Activated CD8-positive, alpha-beta memory T cell treated with anti-CD3 and anti-CD28 coated beads, Interleukin-2, amount 10 ng/mL, durations not matched to agents 7 days and 5 days (primary cell): ENCODE data around the gene AGAP1. TPM values are rescaled to one million over a fixed set of nuclear protein-coding genes. Genes with fewer than 3 reads are reported as not detected.

Experiments used
- ATAC-seq: fragments of 150-1000 bp; cut with Tn5 transposase; one replicate; pipeline ENCODE4 v1.10.0; 2021; ENCODE audit warnings: moderate library complexity
- CTCF ChIA-PET: fragments of 350-600 bp; sonication (Branson Sonifier 250); formaldehyde crosslinking; loops from one replicate; lab custom pipeline; 2021; ENCODE audit warnings: antibody characterized with exemption; lab: Charles Lee
- DNase-seq: peaks from one replicate; pipeline ENCODE4 v3.0.0-alpha.2; 2020
- H3K27ac Mint-ChIP-seq: one replicate; pipeline ENCODE4 v1.8.0; 2021; ENCODE audit warnings: mild to moderate bottlenecking, mixed read lengths
- H3K27me3 Mint-ChIP-seq: one replicate; pipeline ENCODE4 v1.8.0; 2021; ENCODE audit warnings: mixed read lengths
- H3K36me3 Mint-ChIP-seq: one replicate; pipeline ENCODE4 v1.8.0; 2021; ENCODE audit warnings: mild to moderate bottlenecking, mixed read lengths
- H3K4me1 Mint-ChIP-seq: one replicate; pipeline ENCODE4 v1.8.0; 2021; ENCODE audit warnings: mixed read lengths
- H3K4me3 Mint-ChIP-seq: one replicate; pipeline ENCODE4 v1.8.0; 2021; ENCODE audit warnings: mild to moderate bottlenecking, moderate library complexity, mixed read lengths
- H3K9me3 Mint-ChIP-seq: one replicate; pipeline ENCODE4 v1.8.0; 2022; ENCODE audit warnings: low read depth, mixed read lengths
- total RNA-seq, 2 experiments: library from RNA; stranded (reverse); gene quantifications; one replicate each; pipeline ENCODE4 v1.2.3, GENCODE V29; 2021

AGAP1 gene
- total RNA-seq, 2 experiments from 2014 or later: 0.75 to 1.8 TPM

GRCh38 chr2:235639885-235640284, 146.0 kb downstream of the AGAP1 start:
- H3K9me3 Mint-ChIP-seq: no peaks in the 10 kb centered on the region
- H3K4me1 Mint-ChIP-seq: no peaks in the 10 kb centered on the region
- no peak for DNase-seq
- CTCF ChIA-PET: no interaction called here
- H3K36me3 Mint-ChIP-seq: no peaks in the 10 kb centered on the region
- ATAC-seq: no peak
- no peak overlapping the region for H3K4me3 Mint-ChIP-seq
- no peak overlapping the region for H3K27ac Mint-ChIP-seq
- H3K27me3 Mint-ChIP-seq: peaks cover 15% of the 10 kb centered on the region

- Mint-ChIP-seq H3K9me3 (no peaks in the 10 kb centered on the region), H3K4me1 (no peaks in the 10 kb centered on the region), H3K4me3 (no peak overlapping the region), H3K27me3 (peaks cover 15% of the 10 kb centered on the region), H3K27ac (no peak overlapping the region), H3K36me3 (no peaks in the 10 kb centered on the region)
- DNase-seq: no peak
- CTCF ChIA-PET: no interaction called here
- ATAC-seq: no peak
Observed at GRCh38 chr2:235640377-235640776, 146.5 kb downstream of the AGAP1 start.

DNA sequence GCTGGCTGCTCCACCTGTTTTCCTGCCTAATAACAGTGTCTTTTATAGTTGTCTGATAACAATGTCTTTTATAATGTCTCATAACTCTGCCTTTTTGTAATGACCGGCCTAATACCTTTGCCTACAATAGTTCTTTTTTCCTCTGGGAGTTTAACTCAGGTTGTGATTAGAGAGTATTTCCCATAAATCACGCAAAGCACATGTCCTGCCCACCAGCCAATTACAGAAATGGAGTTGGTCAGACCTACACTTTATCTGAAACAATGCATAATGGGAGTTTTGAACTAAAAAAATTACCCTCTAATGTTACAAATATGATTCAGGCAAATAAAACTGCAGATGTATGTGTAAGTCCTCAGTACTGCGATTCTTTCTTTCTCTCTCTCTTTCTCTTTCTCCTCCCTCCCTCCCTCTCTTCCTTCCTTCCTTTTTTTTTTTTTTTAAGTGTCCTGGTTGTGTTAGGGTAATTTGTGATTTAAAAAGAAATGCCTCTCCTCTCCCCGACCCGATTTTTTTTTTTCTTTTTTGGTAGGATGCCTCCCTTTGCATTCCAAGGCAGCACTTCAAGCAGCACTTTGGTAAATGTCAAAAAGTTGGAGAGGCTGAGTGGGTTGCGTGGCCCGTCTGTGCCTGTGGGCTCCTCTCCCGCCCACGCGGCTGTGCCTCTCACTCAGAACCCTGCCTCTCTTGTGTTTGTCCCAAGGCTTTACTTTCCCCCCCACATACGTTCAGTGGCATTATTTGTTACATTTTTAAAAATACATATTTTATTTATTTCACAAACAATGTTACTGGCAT, 147.3 kb downstream of the AGAP1 start:
- no peak overlapping the region for H3K4me3 Mint-ChIP-seq
- H3K36me3 Mint-ChIP-seq: no peaks in the 10 kb centered on the region
- no peaks in the 10 kb centered on the region for H3K9me3 Mint-ChIP-seq
- DNase-seq (no peak), ATAC-seq (no peak)
- CTCF ChIA-PET: no interaction called here
- no peaks in the 10 kb centered on the region for H3K4me1 Mint-ChIP-seq
- peaks cover 15% of the 10 kb centered on the region for H3K27me3 Mint-ChIP-seq
- no peak overlapping the region for H3K27ac Mint-ChIP-seq

- DNase-seq (no peak), ATAC-seq (no peak)
- H3K4me3 Mint-ChIP-seq: no peak overlapping the region
- H3K9me3 Mint-ChIP-seq: no peaks in the 10 kb centered on the region
- H3K27ac Mint-ChIP-seq: no peak overlapping the region
- CTCF ChIA-PET: interaction anchor here (0.5 kb wide), 1 partner anchor 104 kb away, joined by 3 read pairs; no protein-coding TSS in a partner anchor
- no peaks in the 10 kb centered on the region for H3K36me3 Mint-ChIP-seq
- no peaks in the 10 kb centered on the region for H3K4me1 Mint-ChIP-seq
- peaks cover 15% of the 10 kb centered on the region for H3K27me3 Mint-ChIP-seq
Observed at GRCh38 chr2:235641956-235642355, 148.1 kb downstream of the AGAP1 start.

DNA sequence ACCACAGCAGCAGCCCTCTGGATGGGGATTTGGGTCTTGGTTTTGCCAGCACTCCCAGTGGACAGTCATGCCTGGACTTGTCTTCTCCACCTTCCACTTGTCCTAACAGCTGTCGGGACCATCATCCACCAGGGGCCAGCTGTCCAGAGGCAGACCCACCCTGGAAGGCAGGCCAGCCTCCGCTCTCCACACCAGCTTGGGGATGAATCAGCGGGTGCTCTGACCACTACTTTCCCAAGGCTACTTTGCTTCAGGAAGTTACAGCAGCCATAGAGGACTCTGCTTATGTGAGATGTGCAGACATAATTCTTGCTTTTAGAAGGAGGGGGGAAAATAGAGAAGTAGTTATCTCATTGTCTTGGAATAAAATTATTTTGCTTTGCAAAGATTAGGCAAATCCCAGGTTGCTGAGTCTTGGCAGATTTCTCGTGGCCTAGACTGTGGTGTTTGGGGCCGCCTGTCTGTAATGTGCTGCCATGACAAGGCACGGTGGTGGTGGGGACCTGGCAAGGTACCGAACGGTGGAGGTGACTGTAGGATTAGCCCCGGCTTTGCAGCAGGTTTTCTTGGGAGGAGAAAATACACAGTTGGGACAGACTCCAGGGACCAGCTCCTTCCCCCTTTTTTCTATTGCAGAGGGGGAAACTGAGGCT, 148.7 kb downstream of the AGAP1 start:
- ATAC-seq: no peak
- no peak for DNase-seq
- CTCF ChIA-PET: interaction anchor here (0.5 kb wide), 1 partner anchor 103 kb away, joined by 3 read pairs; no protein-coding TSS in a partner anchor
- no peak overlapping the region for H3K4me3 Mint-ChIP-seq
- no peaks in the 10 kb centered on the region for H3K36me3 Mint-ChIP-seq
- H3K27ac Mint-ChIP-seq: no peak overlapping the region
- no peaks in the 10 kb centered on the region for H3K9me3 Mint-ChIP-seq
- H3K27me3 Mint-ChIP-seq: peaks cover 15% of the 10 kb centered on the region
- no peaks in the 10 kb centered on the region for H3K4me1 Mint-ChIP-seq

DNA sequence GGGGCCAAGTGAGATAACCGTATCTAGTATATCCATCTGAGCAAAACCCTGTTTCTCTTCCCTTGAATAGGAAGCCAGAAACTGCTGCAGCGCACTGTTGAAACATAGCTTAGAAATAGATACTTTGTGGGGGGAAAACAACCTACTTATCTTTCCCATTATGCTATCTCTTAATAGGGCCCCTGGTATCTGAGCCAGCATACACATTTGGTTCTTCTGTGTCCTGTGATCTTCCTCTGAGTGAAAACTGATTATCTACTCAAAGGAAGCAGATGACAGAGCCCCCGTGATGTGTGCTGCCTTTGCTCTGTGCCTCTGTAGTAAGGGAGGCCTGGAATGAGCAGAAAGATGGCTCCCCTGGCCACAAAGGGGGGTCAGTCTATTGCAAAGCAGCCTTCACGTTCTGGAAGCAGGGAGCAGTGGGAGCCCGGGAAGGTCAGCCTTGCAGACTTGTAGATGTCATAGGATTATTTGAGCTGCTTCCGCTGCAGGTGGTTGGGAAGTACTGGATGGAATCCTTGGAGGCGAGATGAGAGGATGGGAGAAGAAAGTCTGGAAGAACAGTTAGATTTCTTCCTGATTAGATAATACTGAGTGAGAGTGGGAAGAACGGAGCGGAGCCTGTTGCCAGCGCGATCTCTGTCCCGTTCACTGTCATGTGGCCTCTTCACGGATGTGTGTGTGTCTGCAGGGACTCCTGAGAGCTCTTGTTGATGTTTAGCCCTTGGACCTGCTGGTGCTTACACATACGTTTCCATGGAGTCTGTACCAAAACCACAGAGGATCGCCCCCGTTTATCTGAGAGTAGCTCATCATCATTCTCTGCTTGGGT, 150.1 kb downstream of the AGAP1 start:
- CTCF ChIA-PET: no interaction called here
- Mint-ChIP-seq H3K36me3 (no peaks in the 10 kb centered on the region), H3K27ac (no peak overlapping the region), H3K4me1 (no peaks in the 10 kb centered on the region), H3K9me3 (no peaks in the 10 kb centered on the region), H3K27me3 (peaks cover 15% of the 10 kb centered on the region), H3K4me3 (no peak overlapping the region)
- no peak for DNase-seq
- no peak for ATAC-seq

- Mint-ChIP-seq H3K9me3 (no peaks in the 10 kb centered on the region), H3K27me3 (no peaks in the 10 kb centered on the region), H3K27ac (no peak overlapping the region), H3K36me3 (no peaks in the 10 kb centered on the region), H3K4me1 (no peaks in the 10 kb centered on the region), H3K4me3 (no peak overlapping the region)
- CTCF ChIA-PET: no interaction called here
- DNase-seq (no peak), ATAC-seq (no peak)
Observed at GRCh38 chr2:235647264-235647663, 153.4 kb downstream of the AGAP1 start.

DNA sequence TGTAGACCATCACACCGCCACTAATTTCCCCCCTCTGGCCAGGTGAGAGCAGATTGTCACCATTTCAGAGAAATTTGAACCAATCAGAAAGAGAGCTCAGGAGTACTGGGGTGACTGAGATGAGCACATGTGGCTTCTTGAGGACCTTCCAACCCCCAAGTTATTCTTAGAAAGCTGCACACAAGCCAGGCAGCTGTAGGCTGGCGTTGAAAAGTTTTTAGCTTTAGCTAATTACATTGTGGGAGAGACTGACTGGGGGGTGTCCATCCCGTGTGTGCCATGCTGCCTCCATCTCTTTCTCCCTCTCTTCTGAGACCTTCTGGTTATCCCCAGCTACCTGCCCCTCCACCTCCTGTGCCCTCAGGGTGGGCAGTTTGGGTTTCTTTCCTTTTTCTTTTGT, 154.0 kb downstream of the AGAP1 start:
- no peak overlapping the region for H3K4me3 Mint-ChIP-seq
- no peaks in the 10 kb centered on the region for H3K27me3 Mint-ChIP-seq
- no peak overlapping the region for H3K27ac Mint-ChIP-seq
- CTCF ChIA-PET: no interaction called here
- no peaks in the 10 kb centered on the region for H3K36me3 Mint-ChIP-seq
- ATAC-seq (no peak), DNase-seq (no peak)
- H3K4me1 Mint-ChIP-seq: no peaks in the 10 kb centered on the region
- no peaks in the 10 kb centered on the region for H3K9me3 Mint-ChIP-seq

DNA sequence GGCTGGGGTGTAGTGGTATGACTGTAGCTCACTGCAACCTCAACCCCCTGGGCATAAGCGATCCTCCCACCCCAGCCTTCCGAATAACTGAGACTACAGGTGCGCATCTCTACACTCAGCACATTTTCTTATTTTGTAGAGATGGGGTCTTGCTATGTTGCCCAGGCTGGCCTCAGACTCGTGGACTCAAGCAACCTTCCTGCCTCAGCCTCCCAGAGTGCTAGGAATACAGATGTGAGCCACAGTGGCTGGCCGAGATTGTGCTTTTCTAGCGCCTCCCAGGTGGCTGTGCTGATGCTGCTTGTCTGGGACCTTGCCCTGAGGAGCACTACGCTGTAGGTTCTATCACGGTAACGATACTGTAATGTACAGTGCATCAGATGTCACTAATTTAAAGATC, 155.6 kb downstream of the AGAP1 start:
- CTCF ChIA-PET: no interaction called here
- Mint-ChIP-seq H3K27me3 (no peaks in the 10 kb centered on the region), H3K9me3 (no peaks in the 10 kb centered on the region), H3K4me1 (no peaks in the 10 kb centered on the region), H3K4me3 (no peak overlapping the region), H3K36me3 (no peaks in the 10 kb centered on the region), H3K27ac (no peak overlapping the region)
- no peak for ATAC-seq
- DNase-seq: no peak

- CTCF ChIA-PET: no interaction called here
Observed at GRCh38 chr2:235651643-235652042, 157.8 kb downstream of the AGAP1 start.

DNA sequence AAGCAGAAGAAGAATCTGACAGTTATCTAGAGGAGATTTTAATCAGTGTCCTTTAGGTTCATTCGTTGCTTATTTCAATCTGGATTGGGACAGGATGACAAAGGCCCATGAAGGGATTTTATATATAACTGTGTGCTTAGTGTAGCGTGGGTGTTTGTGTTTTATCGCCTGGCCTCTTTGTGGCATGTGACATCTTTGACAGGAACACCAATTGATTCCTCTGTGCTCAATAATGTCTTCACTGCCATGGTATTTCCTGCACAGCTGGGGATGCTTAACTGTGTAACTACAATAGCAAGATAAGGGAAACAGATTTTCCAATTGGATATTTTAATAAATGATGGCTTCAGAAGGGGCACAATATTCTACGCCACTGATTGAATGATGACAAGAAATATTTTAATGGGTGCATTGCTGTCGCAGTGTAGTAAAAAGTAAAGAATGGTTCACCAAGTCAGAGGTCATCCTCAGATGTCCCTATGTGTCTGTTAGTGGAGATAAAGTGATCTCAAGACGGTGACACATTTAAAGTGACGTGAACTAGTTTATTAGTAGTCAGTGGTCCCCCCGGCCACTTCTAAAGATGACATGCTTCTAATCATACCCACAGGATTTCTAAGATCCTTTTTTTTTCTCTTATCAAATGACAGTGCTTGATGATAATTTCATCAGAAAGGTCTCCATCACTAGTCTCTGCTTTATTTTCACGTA, 160.4 kb downstream of the AGAP1 start:
- DNase-seq (no peak), ATAC-seq (no peak)
- Mint-ChIP-seq H3K4me1 (no peaks in the 10 kb centered on the region), H3K27ac (no peak overlapping the region), H3K27me3 (peaks cover 25% of the 10 kb centered on the region), H3K9me3 (no peaks in the 10 kb centered on the region), H3K36me3 (no peaks in the 10 kb centered on the region), H3K4me3 (no peak overlapping the region)
- CTCF ChIA-PET: no interaction called here

More at GRCh38 chr2:235651643-235652042, 157.8 kb downstream of the AGAP1 start:
- ATAC-seq (no peak), DNase-seq (no peak)
- H3K27me3 Mint-ChIP-seq: peaks cover 4% of the 10 kb centered on the region
- no peaks in the 10 kb centered on the region for H3K9me3 Mint-ChIP-seq
- H3K4me3 Mint-ChIP-seq: no peak overlapping the region
- H3K27ac Mint-ChIP-seq: no peak overlapping the region
- no peaks in the 10 kb centered on the region for H3K36me3 Mint-ChIP-seq
- H3K4me1 Mint-ChIP-seq: no peaks in the 10 kb centered on the region

DNA sequence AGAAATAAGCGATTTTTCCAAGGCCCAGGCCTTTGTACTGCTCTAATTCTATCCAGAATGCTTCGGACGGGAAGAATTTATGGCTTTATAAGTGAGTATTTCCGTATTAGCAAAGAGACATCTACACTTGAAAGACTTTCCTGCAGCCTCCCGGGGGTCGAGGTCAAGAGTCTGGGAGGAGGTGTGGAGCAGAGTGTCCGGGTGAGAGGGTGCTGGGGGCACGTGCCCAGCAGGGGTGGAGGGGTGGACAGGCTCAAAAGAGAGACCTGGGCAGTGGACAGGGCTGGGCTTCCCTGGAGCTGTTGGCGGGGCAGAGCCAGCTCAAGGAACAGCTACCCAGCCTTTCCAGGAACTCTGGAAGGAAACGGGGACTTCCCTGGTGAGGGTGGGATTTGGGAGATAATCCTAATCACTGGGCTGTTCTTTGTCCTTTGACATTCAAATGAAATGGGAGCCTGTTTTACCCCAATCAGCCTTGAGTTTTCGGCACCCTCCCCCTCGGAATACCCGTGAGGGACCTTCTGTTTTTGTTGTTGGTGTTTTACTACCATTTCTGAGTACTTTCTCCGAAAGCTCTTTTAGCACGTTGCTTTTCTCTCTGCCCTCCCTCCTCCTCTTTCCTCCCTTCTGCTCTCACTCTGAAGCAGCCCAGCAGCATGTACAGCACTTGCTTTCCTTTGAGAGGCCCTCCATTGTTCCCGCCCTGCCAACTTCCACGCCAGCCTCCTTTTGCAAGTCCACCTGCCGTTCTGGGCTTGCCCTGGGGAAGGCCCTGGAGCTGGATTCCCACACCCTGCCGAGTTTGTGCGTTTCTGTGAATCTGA, 164.7 kb downstream of the AGAP1 start:
- Mint-ChIP-seq H3K27ac (no peak overlapping the region), H3K27me3 (peaks cover 36% of the 10 kb centered on the region), H3K9me3 (no peaks in the 10 kb centered on the region), H3K4me1 (no peaks in the 10 kb centered on the region), H3K4me3 (no peak overlapping the region), H3K36me3 (no peaks in the 10 kb centered on the region)
- ATAC-seq (no peak), DNase-seq (no peak)
- CTCF ChIA-PET: no interaction called here
